GM10248 (cell line): ENCODE measurements around the gene WWP2.
A peak's percentile ranks its signal among the peaks of the same experiment; 100 is the strongest.

Experiments used
- CTCF ChIA-PET: fragments of 300-600 bp; sonication (Branson Sonifier 250); formaldehyde crosslinking; extraction: SDS; loops from one replicate; lab custom pipeline; 2021; ENCODE audit warnings: antibody characterized with exemption; lab: Yijun Ruan, JAX
- POLR2A ChIA-PET: fragments of 350-650 bp; sonication (Branson Sonifier 250); formaldehyde crosslinking; extraction: SDS; loops from one replicate; lab custom pipeline; 2020; ENCODE audit warnings: antibody characterized with exemption; lab: Yijun Ruan, JAX
- DNase-seq: peaks from one replicate; pipeline ENCODE4 v3.0.0; 2012; ENCODE audit errors: extremely low spot score
- TF ChIP-seq, protein P1 (sequence below): IDR thresholded peaks from 2 replicates; pipeline ENCODE4 v1.5.1; 2012; ENCODE audit warnings: mild to moderate bottlenecking, low read depth; ENCODE audit errors: extremely low read depth, missing control alignments, control extremely low read depth

The WWP2 gene

DNA sequence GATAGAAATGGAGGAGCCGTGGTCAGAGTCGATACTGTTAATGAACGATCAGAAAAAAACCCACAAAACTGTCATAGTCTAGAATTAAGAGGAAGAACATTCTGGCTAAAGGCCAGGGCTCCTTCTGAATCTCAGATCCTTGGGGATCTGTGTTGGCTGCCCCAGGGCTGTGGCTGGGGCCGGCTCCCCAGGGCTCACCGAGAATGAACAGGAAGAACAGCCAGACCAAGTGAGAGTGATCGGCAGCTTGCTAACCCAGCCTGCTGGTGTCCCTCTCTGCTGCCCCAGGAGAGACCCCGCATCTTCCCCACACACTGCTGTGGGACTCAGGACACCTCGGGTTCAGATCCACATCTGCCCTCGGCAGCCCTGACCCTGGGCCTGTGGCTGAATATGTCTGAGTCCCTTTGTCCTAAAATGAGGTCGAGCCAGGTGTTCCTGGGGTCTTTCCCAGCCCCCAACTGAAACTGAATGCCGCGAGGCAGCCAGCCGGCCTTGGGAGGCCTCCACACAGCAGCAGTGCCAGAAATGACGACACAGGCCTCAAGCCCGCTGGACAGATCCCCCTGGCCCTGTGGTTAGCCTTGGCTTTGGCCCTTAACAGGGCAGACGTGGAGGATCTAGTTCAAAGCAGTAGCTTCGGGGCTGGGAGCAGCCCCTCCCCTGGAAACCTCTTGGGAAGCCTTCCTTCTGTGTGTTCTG is 165.1 kb downstream of the WWP2 start:
- CTCF ChIA-PET, result interaction anchor here (0.8 to 6.2 kb wide), 9 partner anchors 9 to 173 kb away, joined by 3 to 98 read pairs (median 3); partner anchors contain the start of gene NOB1
- POLR2A ChIA-PET, result no interaction called here
- DNase-seq, result no peak
- TF ChIP-seq, protein P1, sequence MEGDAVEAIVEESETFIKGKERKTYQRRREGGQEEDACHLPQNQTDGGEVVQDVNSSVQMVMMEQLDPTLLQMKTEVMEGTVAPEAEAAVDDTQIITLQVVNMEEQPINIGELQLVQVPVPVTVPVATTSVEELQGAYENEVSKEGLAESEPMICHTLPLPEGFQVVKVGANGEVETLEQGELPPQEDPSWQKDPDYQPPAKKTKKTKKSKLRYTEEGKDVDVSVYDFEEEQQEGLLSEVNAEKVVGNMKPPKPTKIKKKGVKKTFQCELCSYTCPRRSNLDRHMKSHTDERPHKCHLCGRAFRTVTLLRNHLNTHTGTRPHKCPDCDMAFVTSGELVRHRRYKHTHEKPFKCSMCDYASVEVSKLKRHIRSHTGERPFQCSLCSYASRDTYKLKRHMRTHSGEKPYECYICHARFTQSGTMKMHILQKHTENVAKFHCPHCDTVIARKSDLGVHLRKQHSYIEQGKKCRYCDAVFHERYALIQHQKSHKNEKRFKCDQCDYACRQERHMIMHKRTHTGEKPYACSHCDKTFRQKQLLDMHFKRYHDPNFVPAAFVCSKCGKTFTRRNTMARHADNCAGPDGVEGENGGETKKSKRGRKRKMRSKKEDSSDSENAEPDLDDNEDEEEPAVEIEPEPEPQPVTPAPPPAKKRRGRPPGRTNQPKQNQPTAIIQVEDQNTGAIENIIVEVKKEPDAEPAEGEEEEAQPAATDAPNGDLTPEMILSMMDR, result no peak

DNA sequence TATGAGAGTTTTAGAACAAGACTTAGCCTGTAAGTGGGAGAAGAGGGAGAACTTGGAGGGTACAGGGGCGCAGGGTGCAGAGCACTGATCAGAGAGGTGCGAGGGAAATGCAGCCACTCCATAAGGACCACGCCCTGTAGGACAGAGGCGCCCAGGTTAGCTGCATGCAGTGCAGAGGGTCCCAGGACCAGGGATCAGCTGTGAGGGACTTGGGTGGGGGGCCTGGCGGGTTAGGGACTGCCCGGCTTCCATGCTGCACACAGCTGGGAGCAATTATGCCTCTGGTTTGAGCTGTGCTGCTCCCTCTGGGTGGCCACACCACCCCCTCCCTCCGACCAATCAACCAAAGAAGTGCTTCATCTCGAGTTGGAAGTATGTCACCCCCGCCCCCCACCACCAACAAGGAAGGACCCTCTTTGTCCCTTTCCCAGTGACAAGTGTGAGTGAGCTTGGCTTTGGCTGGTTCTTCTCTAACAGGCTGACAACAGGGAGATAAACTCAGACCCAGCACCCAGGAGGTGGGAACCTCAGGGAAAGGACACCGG is 166.8 kb downstream of the WWP2 start:
- ChIA-PET CTCF (interaction anchor here (0.9 to 6.2 kb wide), 11 partner anchors 11 to 175 kb away, joined by 3 to 98 read pairs (median 4); partner anchors contain the start of gene NOB1), POLR2A (no interaction called here)
- DNase-seq, result no peak
- TF ChIP-seq, protein P1, result no peak

DNA sequence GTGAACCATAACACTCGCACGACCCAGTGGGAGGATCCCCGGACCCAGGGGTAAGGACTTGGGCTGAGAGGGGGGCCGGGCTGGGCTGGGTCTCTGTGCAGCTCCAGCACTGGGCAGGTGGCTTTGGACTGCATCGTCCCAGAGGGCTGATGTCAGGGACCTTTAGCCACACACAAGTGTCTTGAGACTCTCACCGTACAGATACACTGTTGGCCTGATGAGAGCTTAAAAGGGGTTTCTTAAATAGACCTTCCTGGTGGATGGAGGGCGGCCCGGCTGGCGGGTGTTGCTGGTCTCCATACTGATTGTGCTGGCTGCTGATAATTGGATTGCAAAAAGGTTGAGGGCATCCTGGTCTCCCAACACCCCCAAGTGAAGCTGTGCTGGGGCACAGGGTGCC is 167.3 kb downstream of the WWP2 start:
- DNase-seq, result no peak
- CTCF ChIA-PET, result interaction anchor here (0.9 to 6.2 kb wide), 22 partner anchors 11 to 219 kb away, joined by 3 to 98 read pairs (median 6); partner anchors contain the start of gene NOB1
- POLR2A ChIA-PET, result no interaction called here
- TF ChIP-seq, protein P1, result no peak

DNA sequence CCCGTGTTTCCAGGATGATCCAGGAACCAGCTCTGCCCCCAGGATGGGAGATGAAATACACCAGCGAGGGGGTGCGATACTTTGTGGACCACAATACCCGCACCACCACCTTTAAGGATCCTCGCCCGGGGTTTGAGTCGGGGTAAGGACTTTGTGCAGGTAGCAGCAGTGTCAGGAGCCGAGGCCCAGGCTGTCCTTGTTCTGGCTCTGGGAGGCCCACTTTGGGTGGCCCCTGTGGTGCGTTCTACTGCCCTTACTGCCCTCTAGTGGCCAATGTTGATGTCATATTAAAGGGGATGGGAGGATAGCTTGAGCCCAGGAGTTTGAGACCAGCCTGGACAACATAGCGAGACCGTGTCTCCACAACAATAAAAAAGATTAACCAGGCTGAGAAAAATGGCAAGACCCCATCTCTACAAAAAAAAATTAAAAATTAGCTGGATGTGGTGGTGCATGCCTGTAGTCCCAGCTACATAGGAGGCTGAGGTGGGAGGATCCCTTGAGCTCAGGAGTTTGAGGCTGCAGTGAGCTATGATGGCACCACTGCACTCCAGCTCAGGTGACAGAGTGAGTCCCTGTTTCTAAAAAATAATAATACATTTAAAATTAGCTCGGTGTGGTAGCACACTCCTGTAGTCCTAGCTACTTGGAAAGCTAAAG is 168.1 kb downstream of the WWP2 start:
- CTCF ChIA-PET, result interaction anchor here (0.6 to 6.2 kb wide), 37 partner anchors 10 to 255 kb away, joined by 3 to 98 read pairs (median 5); no protein-coding TSS in a partner anchor
- POLR2A ChIA-PET, result no interaction called here
- TF ChIP-seq, protein P1, result peak; percentile 72
- peak; percentile 85 for DNase-seq

DNA sequence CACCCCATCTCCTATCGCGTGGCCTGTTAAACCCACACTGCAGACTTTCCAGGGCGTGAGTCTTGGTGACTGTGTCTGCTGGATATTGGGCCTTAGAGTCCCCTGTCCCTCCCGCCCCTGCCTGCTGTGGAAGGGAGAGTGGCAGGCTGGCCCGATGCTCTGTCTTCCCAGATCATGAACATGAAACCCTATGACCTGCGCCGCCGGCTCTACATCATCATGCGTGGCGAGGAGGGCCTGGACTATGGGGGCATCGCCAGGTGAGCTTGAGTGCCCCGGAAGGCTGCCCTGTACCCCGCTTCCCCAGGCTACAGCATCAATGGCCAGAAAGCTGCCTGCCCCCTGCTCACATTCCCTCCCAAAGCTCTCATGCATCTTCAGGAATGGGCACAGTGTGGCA is 169.5 kb downstream of the WWP2 start:
- CTCF ChIA-PET, result interaction anchor here (1.5 to 6.2 kb wide), 2 partner anchors 68 to 134 kb away, joined by 3 to 98 read pairs; no protein-coding TSS in a partner anchor
- TF ChIP-seq, protein P1, result no peak
- POLR2A ChIA-PET, result no interaction called here
- no peak for DNase-seq

DNA sequence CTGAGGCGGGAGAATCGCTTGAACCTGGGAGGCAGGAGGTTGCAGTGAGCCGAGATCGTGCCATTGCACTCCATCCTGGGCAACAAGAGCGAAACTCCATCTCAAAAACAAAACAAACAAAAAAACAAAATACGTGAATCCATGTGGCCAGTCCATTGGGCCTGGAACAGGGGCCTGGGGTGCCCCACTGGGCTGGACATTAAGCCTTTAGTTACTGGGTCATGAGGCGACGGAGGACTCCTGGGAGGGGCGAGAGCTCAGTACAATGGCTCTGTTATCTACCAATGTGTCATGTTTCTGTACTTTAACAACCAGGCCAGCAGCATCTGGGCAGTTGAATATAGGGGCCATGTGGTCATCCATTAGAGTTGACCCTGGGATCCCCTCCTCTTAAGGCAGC is 170.1 kb downstream of the WWP2 start:
- ChIA-PET CTCF (interaction anchor here (1.5 to 6.2 kb wide), 2 partner anchors 69 to 135 kb away, joined by 3 to 98 read pairs; no protein-coding TSS in a partner anchor), POLR2A (no interaction called here)
- TF ChIP-seq, protein P1, result no peak
- no peak for DNase-seq
